ENCODE results near the gene HDAC11. TPM values are rescaled to one million over a fixed set of nuclear protein-coding genes. Genes with fewer than 3 reads are reported as not detected.

Gene HDAC11
- total and polyA plus RNA-seq, 9 of the 15 experiments (the other 6 are each of a cell fraction or from before 2014, with no cell fraction given), result 0.60 to 6.0 (median 4.5) TPM

GRCh38 chr3:13532085-13532484 is 52.0 kb downstream of the HDAC11 start:
- FAIRE-seq (no peak), DNase-seq (ENCODE audit: extremely low read depth in 1 of 4, low spot score in 3 of 4) (no peak), ATAC-seq (no peak)
- ChIA-PET CTCF (ENCODE audit: low intra/inter-chr PET ratio) (no interaction called here), POLR2A (interaction anchor here (2.2 kb wide), 1 partner anchor 12 kb away, joined by 5 read pairs; no protein-coding TSS in a partner anchor)
- in situ Hi-C loops (cut with MboI) (no loop called here), intact Hi-C loops (cut with micrococcal nuclease) (no loop called here)
- H2AFZ ChIP-seq (ENCODE audit: low read depth, low read length), result no peak overlapping the region
- H3K36me3 ChIP-seq (ENCODE audit: control insufficient read depth, insufficient read depth, low read length), result no peaks in the 10 kb centered on the region
- no peaks in the 10 kb centered on the region for H3K9me1 ChIP-seq (ENCODE audit: control insufficient read depth, insufficient read depth, low read length)
- no peak overlapping the region for H3K9ac ChIP-seq (ENCODE audit: insufficient read depth in 1 of 2, low read depth in 2 of 2, low read length in 2 of 2)
- peaks cover 16% of the 10 kb centered on the region; the same call in 1 of the 2 replicates for H4K20me1 ChIP-seq (replicated peaks; ENCODE audit: control insufficient read depth, insufficient read depth, low read length)
- BruUV-seq (replicated peaks), result no TSS peak
- no peak overlapping the region for H3K27ac ChIP-seq (ENCODE audit: extremely low read depth, low read depth, low read length)
- TF ChIP-seq CEBPG (CRISPR knock-in tag; IDR thresholded peaks at IDR 0.05) (peak; percentile 46; the same call in 1 of the 2 replicates), CEBPG (tag; conservative IDR thresholded peaks at IDR 0.05 in 1 of 2, IDR thresholded peaks at IDR 0.05 in 1 of 2) (peak; percentile 30 to 38; a peak in 1 of 4 replicates), CEBPB (tag; IDR thresholded peaks at IDR 0.05) (peak; percentile 53; the same call in 1 of the 2 replicates), GABPB1 (CRISPR knock-in tag; IDR thresholded peaks at IDR 0.05) (no peak)
- H3K79me2 ChIP-seq (ENCODE audit: control insufficient read depth, insufficient read depth, low read length), result no peaks in the 10 kb centered on the region
- H3K27me3 ChIP-seq (ENCODE audit: control insufficient read depth in 2 of 2, insufficient read depth in 2 of 2, low read length in 2 of 2), result peaks cover 65 to 97% of the 10 kb centered on the region in 2 experiments
- WGBS (ENCODE audit: insufficient coverage, low coverage, missing lambda C conversion rate), result 0% methylated on average over 6 of the region's 9 CpGs
- H3K9me3 ChIP-seq (replicated peaks; ENCODE audit: control insufficient read depth, insufficient read depth, low read depth, low read length), result no peaks in the 10 kb centered on the region
- no peaks in the 10 kb centered on the region for H3K4me1 ChIP-seq (replicated peaks in 1 of 2; ENCODE audit: control insufficient read depth in 2 of 2, insufficient read depth in 2 of 2, low read length in 2 of 2)
- H3K4me2 ChIP-seq (ENCODE audit: insufficient read depth, low read length), result no peak overlapping the region
- no peak overlapping the region for H3K4me3 ChIP-seq

- peaks cover 64 to 95% of the 10 kb centered on the region in 2 experiments for H3K27me3 ChIP-seq (ENCODE audit: control insufficient read depth in 2 of 2, insufficient read depth in 2 of 2, low read length in 2 of 2)
- no peaks in the 10 kb centered on the region for H3K79me2 ChIP-seq (ENCODE audit: control insufficient read depth, insufficient read depth, low read length)
- FAIRE-seq (no peak), DNase-seq (ENCODE audit: extremely low read depth in 1 of 4, low spot score in 3 of 4) (no peak), ATAC-seq (no peak)
- no peak overlapping the region for H3K9ac ChIP-seq (ENCODE audit: insufficient read depth in 1 of 2, low read depth in 2 of 2, low read length in 2 of 2)
- CTCF ChIA-PET (ENCODE audit: low intra/inter-chr PET ratio), result no interaction called here
- H3K4me1 ChIP-seq (replicated peaks in 1 of 2; ENCODE audit: control insufficient read depth in 2 of 2, insufficient read depth in 2 of 2, low read length in 2 of 2), result no peaks in the 10 kb centered on the region
- H2AFZ ChIP-seq (ENCODE audit: low read depth, low read length), result no peak overlapping the region
- WGBS (ENCODE audit: insufficient coverage, low coverage, missing lambda C conversion rate), result 1% methylated on average over 5 of the region's 5 CpGs
- intact Hi-C loops (cut with micrococcal nuclease), result no loop called here
- peaks cover 16% of the 10 kb centered on the region; the same call in 1 of the 2 replicates for H4K20me1 ChIP-seq (replicated peaks; ENCODE audit: control insufficient read depth, insufficient read depth, low read length)
- POLR2A ChIA-PET, result interaction anchor here (2.2 kb wide), 1 partner anchor 12 kb away, joined by 5 read pairs; no protein-coding TSS in a partner anchor
- no peak overlapping the region for H3K4me2 ChIP-seq (ENCODE audit: insufficient read depth, low read length)
- no peak overlapping the region for H3K4me3 ChIP-seq
- H3K36me3 ChIP-seq (ENCODE audit: control insufficient read depth, insufficient read depth, low read length), result no peaks in the 10 kb centered on the region
- no peak overlapping the region for H3K27ac ChIP-seq (ENCODE audit: extremely low read depth, low read depth, low read length)
- no peaks in the 10 kb centered on the region for H3K9me1 ChIP-seq (ENCODE audit: control insufficient read depth, insufficient read depth, low read length)
- BruUV-seq (replicated peaks), result no TSS peak
- in situ Hi-C loops (cut with MboI), result no loop called here
- H3K9me3 ChIP-seq (replicated peaks; ENCODE audit: control insufficient read depth, insufficient read depth, low read depth, low read length), result no peaks in the 10 kb centered on the region
- TF ChIP-seq EHMT2 (IDR thresholded peaks at IDR 0.05) (no peak), ZNF707 (CRISPR knock-in tag; conservative IDR thresholded peaks at IDR 0.05) (no peak), RBM14 (IDR thresholded peaks at IDR 0.05; ENCODE audit: borderline replicate concordance, insufficient read depth, low read depth, low read length) (no peak), ADNP (tag; IDR thresholded peaks at IDR 0.05) (no peak), THRAP3 (IDR thresholded peaks at IDR 0.05; ENCODE audit: borderline replicate concordance) (no peak), UBTF (IDR thresholded peaks at IDR 0.05; ENCODE audit: borderline replicate concordance in 1 of 2, low read depth in 2 of 2, low read length in 2 of 2) (no peak), ZNF445 (CRISPR knock-in tag; IDR thresholded peaks at IDR 0.05; ENCODE audit: low read depth) (no peak), DPF2 (IDR thresholded peaks at IDR 0.05) (no peak)
Observed at GRCh38 chr3:13532631-13533030, 52.5 kb downstream of the HDAC11 start.

Data from K562 (cell line).